OCI-LY7 (cell line): ENCODE data around the gene EVI2A. TPM values are rescaled to one million over a fixed set of nuclear protein-coding genes. Genes with fewer than 3 reads are reported as not detected.

Experiments
- BruUV-seq: library from RNA; stranded (reverse); fragments of 400-500 nt; replicated peaks from 2 replicates; lab custom pipeline; 2021; lab: Mats Ljungman, UMichigan
- CTCF ChIA-PET: fragments of 300-600 bp; sonication (Branson Sonifier 250); formaldehyde crosslinking; loops from one replicate; lab custom pipeline; 2022; ENCODE audit warnings: antibody characterized with exemption; ENCODE audit not compliant: unreplicated experiment; lab: Charles Lee
- POLR2A ChIA-PET: fragments of 300-600 bp; sonication (Branson Sonifier 250); formaldehyde crosslinking; loops from one replicate; lab custom pipeline; 2022; ENCODE audit warnings: antibody characterized with exemption; lab: Charles Lee
- DNase-seq: peaks from one replicate; pipeline ENCODE4 v3.0.0-alpha.2; 2015; ENCODE audit warnings: low spot score
- H2AFZ ChIP-seq: fragments of 200-600 bp; sonication (generic), shearing (Covaris generic); 2 replicates; pipeline ENCODE4 v1.6.1; 2014; ENCODE audit warnings: mild to moderate bottlenecking, antibody characterized with exemption, low read length, moderate library complexity
- H3K27ac ChIP-seq: fragments of 200-600 bp; sonication (generic); 2 replicates; pipeline ENCODE4 v1.5.1; 2014; ENCODE audit warnings: mixed run types, low read depth, mild to moderate bottlenecking, moderate library complexity, low read length, inconsistent platforms; ENCODE audit not compliant: poor library complexity, severe bottlenecking
- H3K36me3 ChIP-seq: fragments of 200-600 bp; sonication (generic); 2 replicates; pipeline ENCODE4 v1.6.1; 2014; ENCODE audit warnings: mild to moderate bottlenecking, antibody characterized with exemption, low read length, moderate library complexity, mixed read lengths; ENCODE audit not compliant: insufficient read depth
- H3K4me1 ChIP-seq: fragments of 200-600 bp; sonication (generic); 2 replicates; pipeline ENCODE4 v1.5.1; 2014; ENCODE audit warnings: mild to moderate bottlenecking, low read length; ENCODE audit not compliant: insufficient read depth, poor library complexity, severe bottlenecking
- H3K4me2 ChIP-seq: fragments of 200-600 bp; sonication (generic); 2 replicates; pipeline ENCODE4 v1.6.1; 2014; ENCODE audit warnings: mild to moderate bottlenecking, low read length
- H3K4me3 ChIP-seq: fragments of 200-600 bp; sonication (generic); 2 replicates; pipeline ENCODE4 v1.5.1; 2014; ENCODE audit warnings: mild to moderate bottlenecking, low read depth, low read length; ENCODE audit not compliant: poor library complexity, severe bottlenecking
- H3K79me2 ChIP-seq: fragments of 200-600 bp; sonication (generic); 2 replicates; pipeline ENCODE4 v1.6.1; 2016; ENCODE audit warnings: low read depth, mild to moderate bottlenecking, low read length, moderate library complexity, mixed read lengths; ENCODE audit not compliant: insufficient read depth
- H3K9me2 ChIP-seq: fragments of 200-600 bp; sonication (generic); 2 replicates; pipeline ENCODE4 v1.6.1; 2016; ENCODE audit warnings: mild to moderate bottlenecking, low read length, mixed read lengths; ENCODE audit not compliant: insufficient read depth
- H3K9me3 ChIP-seq: fragments of 200-600 bp; sonication (generic); 2 replicates; pipeline ENCODE4 v1.6.1; 2014; ENCODE audit warnings: mild to moderate bottlenecking, mixed run types, low read length, mixed read lengths
- H4K20me1 ChIP-seq: fragments of 200-600 bp; sonication (generic); 2 replicates; pipeline ENCODE4 v1.6.1; 2014; ENCODE audit warnings: mild to moderate bottlenecking, antibody characterized with exemption, low read length, moderate library complexity, mixed read lengths; ENCODE audit not compliant: insufficient read depth
- EZH2phosphoT487 ChIP-seq: fragments of 200-600 bp; sonication (generic); IDR thresholded peaks from 2 replicates; pipeline ENCODE4 v1.6.1; 2018; ENCODE audit warnings: low read depth, borderline replicate concordance, mild to moderate bottlenecking, mixed run types, antibody characterized with exemption, low read length, moderate library complexity, mixed read lengths
- intact Hi-C: fragments of 100-400 bp; cut with micrococcal nuclease; formaldehyde crosslinking; loops from one replicate; pipeline ENCODE4 v1.10.0; 2022; ENCODE audit not compliant: unreplicated experiment
- total RNA-seq, 2 experiments: library from RNA; depleted of rRNA in 1 of 2; stranded (reverse); fragments of >200 nt in 1 of 2; shearing (Covaris generic) in 1 of 2; gene quantifications; 2 replicates each; pipeline ENCODE4 v1.2.3, GENCODE V29; 2014 to 2022
- TF ChIP-seq, protein P1 (sequence below): fragments of 200-600 bp; sonication (generic); conservative IDR thresholded peaks from 2 replicates; pipeline ENCODE4 v1.5.1; 2014; ENCODE audit warnings: mild to moderate bottlenecking, antibody characterized with exemption, low read length, moderate library complexity, mixed read lengths

Gene EVI2A
- total RNA-seq, 2 experiments from 2014 or later, result 14.1 to 31.3 TPM

DNA sequence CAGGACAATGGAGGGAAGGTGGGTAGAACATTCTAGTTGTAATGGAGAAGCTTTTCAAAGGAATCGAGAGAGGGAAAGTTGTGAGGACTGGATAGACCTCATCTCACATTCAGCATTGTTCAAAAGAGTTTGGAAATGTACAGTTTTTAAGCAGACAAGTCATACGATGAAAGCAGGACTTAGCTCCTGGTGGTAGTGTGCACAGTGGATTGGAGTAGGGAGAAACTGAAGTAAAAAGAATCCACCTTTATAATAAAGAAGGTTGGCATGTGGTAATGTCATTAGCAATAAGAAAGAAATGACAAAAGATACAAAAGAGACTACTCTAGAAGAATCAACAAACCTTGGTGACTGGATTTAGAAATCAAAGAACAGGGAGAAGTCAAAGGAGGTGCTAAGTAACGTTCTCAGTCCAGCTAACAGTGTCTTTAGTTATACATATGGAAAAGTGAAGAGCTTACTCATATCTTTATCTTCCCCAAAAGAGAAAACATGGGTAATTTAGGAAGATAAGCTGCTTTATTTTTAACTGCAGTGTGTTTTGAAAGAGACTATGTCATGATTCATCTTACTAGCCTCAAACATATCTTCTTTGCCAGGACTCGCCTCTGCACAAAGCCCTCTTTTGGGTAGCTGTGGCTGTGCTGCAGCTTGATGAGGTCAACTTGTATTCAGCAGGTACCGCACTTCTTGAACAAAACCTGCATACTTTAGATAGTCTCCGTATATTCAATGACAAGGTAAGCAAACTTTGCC, 18.7 kb upstream of the EVI2A start:
- ChIA-PET CTCF (no interaction called here), POLR2A (interaction anchor here (0.6 to 1.7 kb wide), 2 partner anchors 17 to 850 kb away, joined by 4 read pairs; no protein-coding TSS in a partner anchor)
- no TSS peak for BruUV-seq
- H2AFZ ChIP-seq, result no peak overlapping the region
- H3K9me2 ChIP-seq, result no peaks in the 10 kb centered on the region
- DNase-seq, result no peak
- peaks cover 59% of the 10 kb centered on the region for H3K36me3 ChIP-seq
- H3K4me3 ChIP-seq, result no peak overlapping the region
- H3K4me1 ChIP-seq, result no peaks in the 10 kb centered on the region
- H3K27ac ChIP-seq, result no peak overlapping the region
- H3K79me2 ChIP-seq, result no peaks in the 10 kb centered on the region
- no peak overlapping the region for H3K4me2 ChIP-seq
- H4K20me1 ChIP-seq, result no peaks in the 10 kb centered on the region
- no peaks in the 10 kb centered on the region for H3K9me3 ChIP-seq
- TF ChIP-seq, protein P1, sequence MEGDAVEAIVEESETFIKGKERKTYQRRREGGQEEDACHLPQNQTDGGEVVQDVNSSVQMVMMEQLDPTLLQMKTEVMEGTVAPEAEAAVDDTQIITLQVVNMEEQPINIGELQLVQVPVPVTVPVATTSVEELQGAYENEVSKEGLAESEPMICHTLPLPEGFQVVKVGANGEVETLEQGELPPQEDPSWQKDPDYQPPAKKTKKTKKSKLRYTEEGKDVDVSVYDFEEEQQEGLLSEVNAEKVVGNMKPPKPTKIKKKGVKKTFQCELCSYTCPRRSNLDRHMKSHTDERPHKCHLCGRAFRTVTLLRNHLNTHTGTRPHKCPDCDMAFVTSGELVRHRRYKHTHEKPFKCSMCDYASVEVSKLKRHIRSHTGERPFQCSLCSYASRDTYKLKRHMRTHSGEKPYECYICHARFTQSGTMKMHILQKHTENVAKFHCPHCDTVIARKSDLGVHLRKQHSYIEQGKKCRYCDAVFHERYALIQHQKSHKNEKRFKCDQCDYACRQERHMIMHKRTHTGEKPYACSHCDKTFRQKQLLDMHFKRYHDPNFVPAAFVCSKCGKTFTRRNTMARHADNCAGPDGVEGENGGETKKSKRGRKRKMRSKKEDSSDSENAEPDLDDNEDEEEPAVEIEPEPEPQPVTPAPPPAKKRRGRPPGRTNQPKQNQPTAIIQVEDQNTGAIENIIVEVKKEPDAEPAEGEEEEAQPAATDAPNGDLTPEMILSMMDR, result no peak
- no peak for TF ChIP-seq EZH2phosphoT487
- intact Hi-C loops, result no loop called here

DNA sequence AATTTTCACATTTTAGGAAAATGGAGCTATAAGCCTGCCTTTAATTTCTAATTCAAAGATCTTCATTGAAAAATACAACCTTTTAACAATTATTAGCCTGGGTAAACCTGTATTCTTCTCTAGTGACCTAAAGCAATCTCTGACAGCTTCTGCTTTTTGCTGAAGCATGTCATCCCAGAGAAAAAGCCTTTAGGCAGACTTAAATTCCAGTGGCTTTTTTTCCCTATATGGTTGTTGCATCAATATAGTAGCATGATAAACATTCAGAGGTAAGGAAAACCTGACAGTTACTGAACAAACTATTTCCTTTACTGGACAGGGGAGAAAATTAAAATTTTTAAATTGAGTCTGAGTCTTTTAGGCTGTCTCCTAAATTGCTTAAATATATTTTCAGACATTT, 7.8 kb upstream of the EVI2A start:
- Histone ChIP-seq H3K27ac (no peak overlapping the region), H3K36me3 (peaks cover 30% of the 10 kb centered on the region), H3K4me3 (no peak overlapping the region), H3K9me2 (no peaks in the 10 kb centered on the region), H4K20me1 (no peaks in the 10 kb centered on the region), H2AFZ (no peak overlapping the region), H3K4me1 (no peaks in the 10 kb centered on the region), H3K4me2 (no peak overlapping the region), H3K79me2 (no peaks in the 10 kb centered on the region), H3K9me3 (no peaks in the 10 kb centered on the region)
- POLR2A ChIA-PET, result interaction anchor here (0.6 kb wide), 1 partner anchor 10 kb away, joined by 3 read pairs; no protein-coding TSS in a partner anchor
- no peak for DNase-seq
- no TSS peak for BruUV-seq
- CTCF ChIA-PET, result no interaction called here
- TF ChIP-seq, protein P1, result no peak
- TF ChIP-seq EZH2phosphoT487, result no peak
- intact Hi-C loops, result no loop called here

DNA sequence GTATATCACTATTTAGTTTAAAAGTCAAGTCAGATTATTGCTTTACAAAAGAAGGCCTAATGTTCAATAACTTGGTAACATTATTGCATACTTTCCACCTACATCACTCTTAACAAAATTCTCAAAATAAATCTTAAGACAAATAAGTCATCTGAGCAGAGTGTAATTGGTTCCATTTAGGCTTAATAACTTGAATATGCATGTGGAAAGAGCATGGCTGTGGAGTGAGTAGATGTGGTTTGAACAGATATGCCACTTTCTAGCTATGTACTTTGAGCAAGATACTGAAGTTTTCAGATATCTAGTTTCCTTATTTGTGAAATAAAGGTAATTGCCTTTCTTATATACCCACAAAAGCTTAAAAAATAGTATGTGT, 6.7 kb upstream of the EVI2A start:
- no TSS peak for BruUV-seq
- TF ChIP-seq EZH2phosphoT487, result no peak
- TF ChIP-seq, protein P1, result no peak
- no peaks in the 10 kb centered on the region for H3K79me2 ChIP-seq
- DNase-seq, result no peak
- peaks cover 30% of the 10 kb centered on the region for H3K36me3 ChIP-seq
- POLR2A ChIA-PET, result interaction anchor here (0.7 kb wide), 1 partner anchor 8 kb away, joined by 5 read pairs; no protein-coding TSS in a partner anchor
- no peak overlapping the region for H3K4me2 ChIP-seq
- H3K27ac ChIP-seq, result no peak overlapping the region
- no peaks in the 10 kb centered on the region for H3K9me2 ChIP-seq
- intact Hi-C loops, result no loop called here
- H3K4me1 ChIP-seq, result no peaks in the 10 kb centered on the region
- H3K9me3 ChIP-seq, result no peaks in the 10 kb centered on the region
- H4K20me1 ChIP-seq, result no peaks in the 10 kb centered on the region
- H2AFZ ChIP-seq, result no peak overlapping the region
- no peak overlapping the region for H3K4me3 ChIP-seq
- CTCF ChIA-PET, result no interaction called here
